ACC112 (cell line): ENCODE data around the gene VSTM4.

ENCODE experiments used
- H2AFZ ChIP-seq: fragments of 200-600 bp; sonication (generic); one replicate; pipeline ENCODE4 v1.6.0; 2017; ENCODE audit warnings: antibody characterized with exemption, low read length; ENCODE audit not compliant: unreplicated experiment
- H3K27ac ChIP-seq: fragments of 200-600 bp; sonication (generic); 2 replicates; pipeline ENCODE4 v1.5.1; 2014; ENCODE audit warnings: low read depth, mild to moderate bottlenecking, antibody characterized with exemption, low read length, moderate library complexity
- H3K27me3 ChIP-seq: fragments of 200-600 bp; sonication (generic); 2 replicates; pipeline ENCODE4 v1.6.1; 2014; ENCODE audit warnings: mild to moderate bottlenecking, antibody characterized with exemption, low read length, moderate library complexity, mixed read lengths; ENCODE audit not compliant: insufficient read depth
- H3K36me3 ChIP-seq: fragments of 200-600 bp; sonication (generic); 2 replicates; pipeline ENCODE4 v1.6.1; 2016; ENCODE audit warnings: mild to moderate bottlenecking, antibody characterized with exemption, low read length, moderate library complexity, mixed read lengths; ENCODE audit not compliant: insufficient read depth
- H3K4me1 ChIP-seq: fragments of 200-600 bp; sonication (generic); one replicate; pipeline ENCODE4 v1.6.1; 2016; ENCODE audit warnings: low read length, mixed read lengths; ENCODE audit not compliant: insufficient read depth, unreplicated experiment, control insufficient read depth
- H3K4me3 ChIP-seq: fragments of 200-600 bp; sonication (generic); 2 replicates; pipeline ENCODE4 v1.5.1; 2014; ENCODE audit warnings: mild to moderate bottlenecking, low read depth, low read length
- H3K79me2 ChIP-seq: fragments of 200-600 bp; sonication (generic); one replicate; pipeline ENCODE4 v1.6.0; 2016; ENCODE audit warnings: low read length; ENCODE audit not compliant: control insufficient read depth, unreplicated experiment, insufficient read depth

The VSTM4 gene

GRCh38 chr10:49080965-49081364, 34.4 kb downstream of the VSTM4 start:
- Histone ChIP-seq H3K27me3 (no peaks in the 10 kb centered on the region), H2AFZ (no peak overlapping the region), H3K79me2 (no peaks in the 10 kb centered on the region), H3K4me1 (no peaks in the 10 kb centered on the region), H3K4me3 (no peak overlapping the region), H3K36me3 (no peaks in the 10 kb centered on the region), H3K27ac (no peak overlapping the region)

- Histone ChIP-seq H3K27ac (no peak overlapping the region), H3K4me3 (no peak overlapping the region), H2AFZ (no peak overlapping the region), H3K79me2 (no peaks in the 10 kb centered on the region), H3K27me3 (no peaks in the 10 kb centered on the region), H3K36me3 (no peaks in the 10 kb centered on the region), H3K4me1 (no peaks in the 10 kb centered on the region)
These were observed 35.3 kb downstream of the VSTM4 start for GRCh38 chr10:49080071-49080470.

GRCh38 chr10:49079499-49079898, 35.8 kb downstream of the VSTM4 start:
- Histone ChIP-seq H3K4me3 (no peak overlapping the region), H3K27me3 (no peaks in the 10 kb centered on the region), H3K27ac (no peak overlapping the region), H3K79me2 (no peaks in the 10 kb centered on the region), H3K36me3 (no peaks in the 10 kb centered on the region), H3K4me1 (no peaks in the 10 kb centered on the region), H2AFZ (no peak overlapping the region)

- Histone ChIP-seq H3K27me3 (no peaks in the 10 kb centered on the region), H2AFZ (no peak overlapping the region), H3K36me3 (no peaks in the 10 kb centered on the region), H3K27ac (no peak overlapping the region), H3K4me1 (no peaks in the 10 kb centered on the region), H3K79me2 (no peaks in the 10 kb centered on the region), H3K4me3 (no peak overlapping the region)
These were observed 36.2 kb downstream of the VSTM4 start for GRCh38 chr10:49079072-49079471.

- H3K79me2 ChIP-seq: no peaks in the 10 kb centered on the region
- H3K36me3 ChIP-seq: no peaks in the 10 kb centered on the region
- H3K4me1 ChIP-seq: no peaks in the 10 kb centered on the region
- H3K4me3 ChIP-seq: no peak overlapping the region
- H2AFZ ChIP-seq: no peak overlapping the region
- no peak overlapping the region for H3K27ac ChIP-seq
- H3K27me3 ChIP-seq: no peaks in the 10 kb centered on the region
These were observed 36.9 kb downstream of the VSTM4 start for GRCh38 chr10:49078433-49078832.

- Histone ChIP-seq H3K27me3 (no peaks in the 10 kb centered on the region), H3K4me3 (no peak overlapping the region), H3K4me1 (no peaks in the 10 kb centered on the region), H3K27ac (no peak overlapping the region), H3K79me2 (no peaks in the 10 kb centered on the region), H3K36me3 (no peaks in the 10 kb centered on the region), H2AFZ (no peak overlapping the region)
These were observed 38.4 kb downstream of the VSTM4 start for GRCh38 chr10:49076741-49077521.

GRCh38 chr10:49076319-49076718, 39.0 kb downstream of the VSTM4 start:
- Histone ChIP-seq H3K27me3 (no peaks in the 10 kb centered on the region), H3K79me2 (no peaks in the 10 kb centered on the region), H3K4me1 (no peaks in the 10 kb centered on the region), H3K27ac (no peak overlapping the region), H2AFZ (no peak overlapping the region), H3K4me3 (no peak overlapping the region), H3K36me3 (no peaks in the 10 kb centered on the region)

GRCh38 chr10:49075743-49076142, 39.6 kb downstream of the VSTM4 start:
- Histone ChIP-seq H3K27me3 (no peaks in the 10 kb centered on the region), H3K36me3 (no peaks in the 10 kb centered on the region), H3K4me3 (no peak overlapping the region), H2AFZ (no peak overlapping the region), H3K4me1 (no peaks in the 10 kb centered on the region), H3K27ac (no peak overlapping the region), H3K79me2 (no peaks in the 10 kb centered on the region)

- H3K36me3 ChIP-seq: no peaks in the 10 kb centered on the region
- H3K27me3 ChIP-seq: no peaks in the 10 kb centered on the region
- no peak overlapping the region for H2AFZ ChIP-seq
- H3K4me3 ChIP-seq: no peak overlapping the region
- no peak overlapping the region for H3K27ac ChIP-seq
- no peaks in the 10 kb centered on the region for H3K4me1 ChIP-seq
- H3K79me2 ChIP-seq: no peaks in the 10 kb centered on the region
These were observed 40.3 kb downstream of the VSTM4 start for GRCh38 chr10:49074836-49075682.

GRCh38 chr10:49072166-49072885, 43.0 kb downstream of the VSTM4 start:
- H3K27ac ChIP-seq: no peak overlapping the region
- no peaks in the 10 kb centered on the region for H3K79me2 ChIP-seq
- H3K36me3 ChIP-seq: no peaks in the 10 kb centered on the region

More at GRCh38 chr10:49072166-49072885, 43.0 kb downstream of the VSTM4 start:
- Histone ChIP-seq H3K27me3 (no peaks in the 10 kb centered on the region), H2AFZ (no peak overlapping the region), H3K4me1 (no peaks in the 10 kb centered on the region), H3K4me3 (no peak overlapping the region)
